Stromal cell of bone marrow (primary cell): ENCODE results near the gene EIF1B.

Experiments
- DNase-seq: peaks from one replicate; pipeline ENCODE4 v3.0.0-alpha.2; 2012; ENCODE audit warnings: low read depth

Gene EIF1B

DNA sequence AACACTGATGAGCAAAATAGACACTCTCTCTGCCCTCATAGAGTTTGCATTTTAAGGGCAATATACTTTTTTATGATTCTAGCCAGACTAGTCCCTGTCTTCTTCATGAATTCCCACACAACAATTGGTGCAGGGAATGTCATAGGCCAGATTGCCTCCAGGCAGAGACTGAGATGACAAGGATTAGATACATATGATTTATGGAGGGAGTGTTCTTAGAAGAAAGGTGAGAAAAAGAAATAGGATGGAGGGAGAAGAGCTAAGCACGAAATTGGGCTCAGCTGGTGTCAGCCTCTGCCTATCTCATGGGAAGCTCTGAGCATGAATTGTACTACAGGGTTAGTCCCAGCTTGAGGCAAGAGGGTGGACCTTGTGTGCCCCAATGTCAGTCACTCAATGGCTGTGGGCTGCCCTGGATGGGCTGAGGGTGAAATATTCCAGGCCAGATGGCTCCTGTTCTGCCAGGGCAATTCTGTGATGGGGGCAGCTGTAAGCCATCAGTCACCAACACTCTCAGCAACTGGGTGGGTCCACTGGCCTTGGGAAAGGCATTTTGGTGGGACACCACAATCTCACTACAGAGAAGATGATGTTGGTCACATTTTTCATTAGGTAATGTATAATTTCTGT is 31.1 kb downstream of the EIF1B start:
- DNase-seq, result no peak

DNA sequence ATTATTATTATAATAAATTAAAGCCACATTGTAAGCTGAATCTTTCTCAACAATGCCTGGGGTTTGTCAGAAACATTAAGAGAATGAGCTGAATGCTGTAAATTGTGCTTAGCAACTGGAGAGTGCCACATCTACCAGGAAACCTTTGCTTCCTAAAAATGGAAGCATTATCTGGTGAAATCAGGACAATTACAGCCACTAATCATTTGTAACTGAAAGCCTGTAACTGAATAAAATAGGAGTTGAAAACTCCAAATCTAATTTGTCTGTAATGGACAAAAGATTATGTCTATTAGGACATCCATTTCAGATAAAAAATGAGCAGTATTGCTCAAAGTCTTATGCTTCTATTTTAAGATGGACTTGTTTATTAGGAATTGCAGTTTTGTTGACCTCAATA is 32.2 kb downstream of the EIF1B start:
- no peak for DNase-seq

DNA sequence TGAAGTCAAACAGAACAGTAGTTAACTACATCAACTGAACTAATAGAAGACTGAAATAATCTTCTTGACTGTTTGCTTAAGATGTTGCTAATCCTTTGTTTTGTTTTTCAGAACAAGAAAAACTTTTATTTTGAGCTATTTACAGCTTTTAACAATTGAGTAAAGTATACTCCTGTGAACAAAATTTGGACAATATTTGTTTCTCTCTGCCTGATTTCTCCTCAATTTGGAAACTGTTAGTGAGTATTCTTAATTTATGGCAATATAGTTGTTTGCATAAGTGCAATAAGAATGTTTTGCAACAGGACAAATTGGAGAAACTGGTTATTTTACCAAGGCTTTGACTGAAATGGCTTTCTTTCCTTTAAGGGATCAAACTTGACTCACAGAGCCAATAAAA is 41.0 kb downstream of the EIF1B start:
- DNase-seq, result no peak

DNA sequence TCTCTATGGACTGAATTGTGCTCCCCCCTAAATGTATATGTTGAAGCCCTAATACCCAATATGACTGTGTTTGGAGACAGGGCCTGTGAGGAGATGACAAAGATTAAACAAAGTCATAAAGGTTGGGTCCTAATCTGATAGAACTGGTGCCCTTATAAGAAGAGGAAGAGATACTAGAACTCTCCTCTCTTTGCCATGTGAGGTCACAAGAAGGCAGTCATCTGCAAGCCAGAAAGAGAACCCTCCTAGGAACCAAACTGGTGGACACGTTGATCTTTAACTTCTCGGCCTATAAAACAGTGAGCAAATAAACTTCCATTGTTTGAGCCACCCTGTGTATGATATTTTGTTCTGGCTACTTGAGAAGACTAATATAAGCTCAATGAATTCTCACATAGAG is 45.9 kb downstream of the EIF1B start:
- no peak for DNase-seq

DNA sequence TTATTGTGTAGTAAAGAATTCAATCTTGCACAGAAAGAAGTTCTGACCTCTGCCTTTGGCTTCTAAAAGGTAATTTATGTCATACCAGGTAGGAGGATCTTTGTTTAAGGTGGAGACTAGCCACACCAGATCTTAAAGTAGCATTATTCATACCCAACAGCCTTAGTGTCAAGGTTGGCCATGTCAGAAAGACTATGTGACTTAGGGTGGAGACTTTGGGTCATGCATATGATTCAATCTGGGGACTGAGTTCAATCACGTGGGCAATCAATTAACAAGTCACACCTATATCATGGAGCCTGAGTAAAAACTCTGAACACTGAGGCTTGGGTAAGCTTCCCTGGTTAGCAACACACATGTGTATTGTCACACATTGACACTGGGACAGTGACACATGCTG is 48.9 kb downstream of the EIF1B start:
- DNase-seq, result no peak
